Parathyroid adenoma (tissue), 2 donors: ENCODE results near the gene LANCL1.

Experiments used
- H2AFZ ChIP-seq: fragments of 300-600 bp; sonication (generic); one replicate; pipeline ENCODE4 v1.7.0; 2017; ENCODE audit warnings: antibody characterized with exemption, mild to moderate bottlenecking
- H3K27ac ChIP-seq: fragments of 300-600 bp; sonication (generic); one replicate; pipeline ENCODE4 v1.7.0; 2017
- H3K27me3 ChIP-seq: fragments of 300-600 bp; sonication (generic); one replicate; pipeline ENCODE4 v1.7.0; 2017; ENCODE audit warnings: low read length; ENCODE audit not compliant: control insufficient read depth, insufficient read depth
- H3K36me3 ChIP-seq: fragments of 300-600 bp; sonication (generic); one replicate; pipeline ENCODE4 v1.7.0; 2017; ENCODE audit warnings: low read length; ENCODE audit not compliant: control insufficient read depth, insufficient read depth
- H3K4me1 ChIP-seq: fragments of 300-600 bp; sonication (generic); one replicate; pipeline ENCODE4 v1.7.0; 2017; ENCODE audit warnings: control low read depth
- H3K4me2 ChIP-seq: fragments of 300-600 bp; sonication (generic); one replicate; pipeline ENCODE4 v1.7.0; 2017; ENCODE audit warnings: low read length
- H3K4me3 ChIP-seq: fragments of 300-600 bp; sonication (generic); one replicate; pipeline ENCODE4 v1.7.0; 2017; ENCODE audit warnings: low read depth, low read length
- H3K79me2 ChIP-seq: fragments of 300-600 bp; sonication (generic); one replicate; pipeline ENCODE4 v1.7.0; 2017; ENCODE audit warnings: control low read depth
- H3K9ac ChIP-seq: fragments of 300-600 bp; sonication (generic); one replicate; pipeline ENCODE4 v1.7.0; 2017; ENCODE audit warnings: mild to moderate bottlenecking
- H3K9me3 ChIP-seq: fragments of 300-600 bp; sonication (generic); one replicate; pipeline ENCODE4 v1.7.0; 2017; ENCODE audit warnings: low read length; ENCODE audit not compliant: control insufficient read depth
- TF ChIP-seq, protein P1 (sequence below): fragments of 300-600 bp; sonication (generic); IDR thresholded peaks from one replicate; pipeline ENCODE4 v1.7.0; 2017; ENCODE audit warnings: antibody characterized with exemption, mild to moderate bottlenecking
- donor health status: primary hyperparathyroidism.

Gene LANCL1

DNA sequence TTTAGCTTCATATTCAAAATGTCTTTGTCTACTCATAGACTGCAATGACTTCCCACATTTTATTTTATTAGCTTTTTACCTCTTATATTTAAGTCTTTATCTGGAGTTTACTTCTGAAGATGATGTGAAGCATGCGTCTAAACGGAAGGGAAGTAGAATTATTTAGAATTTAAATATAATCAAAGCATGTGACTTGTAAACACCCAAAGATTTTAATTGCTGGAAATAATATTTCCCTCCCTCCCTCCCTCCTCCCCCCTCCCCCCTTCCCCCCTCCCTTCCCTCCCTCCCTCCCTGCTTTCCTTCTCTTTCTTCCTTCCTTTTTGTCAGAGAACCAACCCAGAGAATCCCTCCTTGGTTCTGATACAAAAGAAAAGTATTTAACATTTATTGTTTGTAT is 2.1 kb upstream of the LANCL1 start:
- H3K9ac ChIP-seq = no peak overlapping the region
- peaks cover 2% of the 10 kb centered on the region for H3K4me1 ChIP-seq
- H3K27me3 ChIP-seq = no peaks in the 10 kb centered on the region
- H2AFZ ChIP-seq = no peak overlapping the region
- H3K4me2 ChIP-seq = no peak overlapping the region
- no peaks in the 10 kb centered on the region for H3K36me3 ChIP-seq
- TF ChIP-seq, protein P1, sequence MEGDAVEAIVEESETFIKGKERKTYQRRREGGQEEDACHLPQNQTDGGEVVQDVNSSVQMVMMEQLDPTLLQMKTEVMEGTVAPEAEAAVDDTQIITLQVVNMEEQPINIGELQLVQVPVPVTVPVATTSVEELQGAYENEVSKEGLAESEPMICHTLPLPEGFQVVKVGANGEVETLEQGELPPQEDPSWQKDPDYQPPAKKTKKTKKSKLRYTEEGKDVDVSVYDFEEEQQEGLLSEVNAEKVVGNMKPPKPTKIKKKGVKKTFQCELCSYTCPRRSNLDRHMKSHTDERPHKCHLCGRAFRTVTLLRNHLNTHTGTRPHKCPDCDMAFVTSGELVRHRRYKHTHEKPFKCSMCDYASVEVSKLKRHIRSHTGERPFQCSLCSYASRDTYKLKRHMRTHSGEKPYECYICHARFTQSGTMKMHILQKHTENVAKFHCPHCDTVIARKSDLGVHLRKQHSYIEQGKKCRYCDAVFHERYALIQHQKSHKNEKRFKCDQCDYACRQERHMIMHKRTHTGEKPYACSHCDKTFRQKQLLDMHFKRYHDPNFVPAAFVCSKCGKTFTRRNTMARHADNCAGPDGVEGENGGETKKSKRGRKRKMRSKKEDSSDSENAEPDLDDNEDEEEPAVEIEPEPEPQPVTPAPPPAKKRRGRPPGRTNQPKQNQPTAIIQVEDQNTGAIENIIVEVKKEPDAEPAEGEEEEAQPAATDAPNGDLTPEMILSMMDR = no peak
- no peaks in the 10 kb centered on the region for H3K79me2 ChIP-seq
- no peaks in the 10 kb centered on the region for H3K9me3 ChIP-seq
- no peak overlapping the region for H3K27ac ChIP-seq
- no peak overlapping the region for H3K4me3 ChIP-seq

DNA sequence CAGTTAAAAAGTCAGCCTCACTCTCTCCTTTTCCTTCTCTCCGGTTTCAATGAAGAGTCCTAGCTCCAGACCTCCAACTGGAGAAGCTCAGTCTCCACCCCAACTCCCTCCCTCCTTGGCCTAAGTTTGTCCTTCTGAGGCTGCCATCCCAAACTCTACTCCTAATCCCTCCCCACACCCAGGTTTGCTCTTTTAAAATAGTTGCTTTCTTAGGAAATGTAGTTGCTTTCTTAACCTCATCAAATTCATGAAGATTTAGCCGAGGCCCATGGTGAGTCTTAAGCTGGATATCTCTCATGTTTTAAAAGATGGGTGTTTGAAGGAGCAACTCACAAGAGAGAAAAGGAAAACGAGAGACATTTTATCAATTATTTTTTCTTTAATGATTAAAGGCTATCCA is 937 bp upstream of the LANCL1 start:
- no peak overlapping the region for H3K4me3 ChIP-seq

DNA sequence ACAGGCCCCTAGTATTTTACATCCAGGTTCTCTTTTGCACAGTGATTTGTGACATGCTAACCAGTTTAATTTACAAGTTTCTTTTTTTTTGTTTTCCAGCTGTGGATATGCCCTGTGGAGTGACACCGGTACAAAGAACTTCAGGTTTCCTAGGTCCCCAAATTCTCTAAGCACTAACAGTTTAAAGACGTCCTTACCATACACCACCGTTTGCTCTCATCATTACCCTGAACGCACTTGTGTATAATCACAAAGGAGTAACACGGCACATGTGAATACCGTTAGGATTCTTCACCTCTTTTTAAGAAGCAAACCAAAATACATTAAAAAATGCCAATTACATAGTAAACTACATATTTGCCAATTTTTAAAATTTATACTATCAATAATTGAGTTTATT is 853 bp downstream of the LANCL1 start:
- no peak overlapping the region for H3K27ac ChIP-seq
- H3K9me3 ChIP-seq = no peaks in the 10 kb centered on the region
- no peaks in the 10 kb centered on the region for H3K36me3 ChIP-seq
- H3K4me1 ChIP-seq = peaks cover 2% of the 10 kb centered on the region
- no peak overlapping the region for H2AFZ ChIP-seq
- H3K27me3 ChIP-seq = no peaks in the 10 kb centered on the region
- no peak overlapping the region for H3K9ac ChIP-seq
- H3K4me3 ChIP-seq = peak overlapping the region; percentile 96
- TF ChIP-seq, protein P1 = no peak
- peak overlapping the region; percentile 76 for H3K4me2 ChIP-seq
- no peaks in the 10 kb centered on the region for H3K79me2 ChIP-seq

More for the DNA sequence above, 937 bp upstream of the LANCL1 start:
- no peaks in the 10 kb centered on the region for H3K79me2 ChIP-seq
- H3K27me3 ChIP-seq = no peaks in the 10 kb centered on the region
- H3K27ac ChIP-seq = no peak overlapping the region
- H3K9me3 ChIP-seq = no peaks in the 10 kb centered on the region
- no peak overlapping the region for H3K9ac ChIP-seq
- H2AFZ ChIP-seq = peak overlapping the region; percentile 84
- H3K4me1 ChIP-seq = peaks cover 2% of the 10 kb centered on the region
- H3K4me2 ChIP-seq = peak overlapping the region; percentile 76
- H3K36me3 ChIP-seq = no peaks in the 10 kb centered on the region
- TF ChIP-seq, protein P1 = no peak

DNA sequence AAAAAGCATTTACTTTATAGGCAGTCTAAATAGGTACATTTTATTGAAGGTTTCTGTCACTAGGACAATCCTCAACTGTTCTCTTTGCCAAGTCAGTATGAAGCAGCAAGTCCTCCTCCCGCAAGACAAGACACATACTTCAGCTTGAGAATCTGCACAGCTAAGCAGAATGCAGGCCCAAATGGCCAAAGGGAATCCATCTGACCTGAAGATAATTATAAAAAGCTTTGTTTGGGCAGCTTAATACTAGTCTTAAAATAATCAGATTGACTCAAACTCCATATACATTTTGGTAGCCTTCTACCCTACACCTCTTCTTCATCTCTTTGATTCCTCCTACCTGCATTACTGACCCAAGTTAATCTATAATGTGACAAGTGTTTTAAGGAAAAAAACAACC is 1.8 kb downstream of the LANCL1 start:
- TF ChIP-seq, protein P1 = no peak
- H3K9me3 ChIP-seq = no peaks in the 10 kb centered on the region
- no peaks in the 10 kb centered on the region for H3K79me2 ChIP-seq
- peaks cover 2% of the 10 kb centered on the region for H3K4me1 ChIP-seq
- no peaks in the 10 kb centered on the region for H3K36me3 ChIP-seq
- H3K4me2 ChIP-seq = no peak overlapping the region
- H3K9ac ChIP-seq = no peak overlapping the region
- H3K27me3 ChIP-seq = no peaks in the 10 kb centered on the region
- no peak overlapping the region for H2AFZ ChIP-seq
- H3K27ac ChIP-seq = no peak overlapping the region
- no peak overlapping the region for H3K4me3 ChIP-seq

DNA sequence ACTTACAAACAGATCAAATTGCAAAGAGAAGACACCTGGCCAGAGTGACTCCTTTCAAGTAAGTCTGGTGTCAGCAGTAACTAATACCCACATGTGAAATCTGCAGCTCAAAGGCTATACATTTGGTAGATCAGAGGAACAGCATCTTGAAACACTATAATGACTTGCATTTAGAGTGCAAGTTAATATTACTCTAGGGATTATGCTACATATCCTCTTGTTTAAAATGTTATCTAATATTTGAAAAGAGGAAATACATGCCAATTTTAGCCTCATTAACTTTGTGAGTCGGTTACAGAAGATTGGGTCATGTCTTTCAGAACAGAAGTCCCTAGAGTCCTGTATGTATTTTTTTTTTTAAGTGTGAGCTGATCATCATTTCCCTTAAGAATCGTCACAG is 15.2 kb downstream of the LANCL1 start:
- H3K36me3 ChIP-seq = no peaks in the 10 kb centered on the region
- peaks cover 15% of the 10 kb centered on the region for H3K4me1 ChIP-seq
- no peaks in the 10 kb centered on the region for H3K9me3 ChIP-seq
- H3K9ac ChIP-seq = no peak overlapping the region
- no peaks in the 10 kb centered on the region for H3K27me3 ChIP-seq
- H3K27ac ChIP-seq = peak overlapping the region; percentile 45
- TF ChIP-seq, protein P1 = no peak
- H3K4me2 ChIP-seq = no peak overlapping the region
- H3K4me3 ChIP-seq = no peak overlapping the region
- H3K79me2 ChIP-seq = no peaks in the 10 kb centered on the region
- H2AFZ ChIP-seq = no peak overlapping the region
